Measurements from ENCODE around the gene NTNG2. TPM values are rescaled to one million over a fixed set of nuclear protein-coding genes. Genes with fewer than 3 reads are reported as not detected.
A peak's percentile ranks its signal among the peaks of the same experiment; 100 is the strongest.

The NTNG2 gene
- total RNA-seq, 1 donor from 2014 or later = 5.0 TPM

DNA sequence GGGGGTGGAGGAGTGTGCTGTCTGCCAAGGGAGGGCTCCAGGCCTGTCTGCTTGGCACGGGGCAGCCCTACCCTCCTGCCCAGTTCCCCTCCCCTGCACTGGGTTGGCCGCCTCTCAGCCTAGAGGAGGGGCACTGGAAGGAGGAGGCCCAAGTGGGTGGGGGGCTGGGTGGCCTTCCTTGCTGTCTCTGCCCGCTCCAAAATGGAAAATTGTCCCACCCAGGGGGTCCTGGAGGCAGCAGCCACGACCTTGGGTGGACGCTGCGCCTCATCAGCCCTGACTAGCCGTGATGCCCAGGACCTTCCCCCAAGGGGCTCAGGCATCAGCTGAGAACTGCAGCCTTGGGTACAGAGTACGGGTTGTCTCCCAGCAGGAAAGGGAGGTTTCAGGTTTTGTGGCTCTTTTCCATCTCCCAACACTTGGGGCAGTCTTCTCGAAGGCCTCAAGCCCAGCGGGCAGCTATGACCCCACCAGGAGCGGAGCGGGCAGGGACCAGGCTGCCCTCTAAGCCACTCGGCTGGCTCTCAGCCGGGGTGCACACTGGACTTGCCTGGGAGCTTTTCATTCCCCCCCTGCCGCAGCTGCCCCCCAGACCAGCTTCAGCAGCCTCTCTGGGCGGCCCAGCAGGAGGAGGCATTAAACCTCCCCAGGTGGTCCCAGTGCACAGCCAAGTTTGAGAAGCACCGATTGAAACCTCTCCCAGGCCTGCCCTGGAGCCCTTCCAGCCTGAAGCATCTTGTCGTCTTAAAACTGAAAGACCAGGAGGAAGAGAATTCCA is 20.6 kb downstream of the NTNG2 start:
- DNase-seq = no peak
- no peak overlapping the region for H3K4me3 ChIP-seq
- H3K4me1 ChIP-seq = no peaks in the 10 kb centered on the region
- no peak overlapping the region for H3K27ac ChIP-seq
- TF ChIP-seq, protein P1, sequence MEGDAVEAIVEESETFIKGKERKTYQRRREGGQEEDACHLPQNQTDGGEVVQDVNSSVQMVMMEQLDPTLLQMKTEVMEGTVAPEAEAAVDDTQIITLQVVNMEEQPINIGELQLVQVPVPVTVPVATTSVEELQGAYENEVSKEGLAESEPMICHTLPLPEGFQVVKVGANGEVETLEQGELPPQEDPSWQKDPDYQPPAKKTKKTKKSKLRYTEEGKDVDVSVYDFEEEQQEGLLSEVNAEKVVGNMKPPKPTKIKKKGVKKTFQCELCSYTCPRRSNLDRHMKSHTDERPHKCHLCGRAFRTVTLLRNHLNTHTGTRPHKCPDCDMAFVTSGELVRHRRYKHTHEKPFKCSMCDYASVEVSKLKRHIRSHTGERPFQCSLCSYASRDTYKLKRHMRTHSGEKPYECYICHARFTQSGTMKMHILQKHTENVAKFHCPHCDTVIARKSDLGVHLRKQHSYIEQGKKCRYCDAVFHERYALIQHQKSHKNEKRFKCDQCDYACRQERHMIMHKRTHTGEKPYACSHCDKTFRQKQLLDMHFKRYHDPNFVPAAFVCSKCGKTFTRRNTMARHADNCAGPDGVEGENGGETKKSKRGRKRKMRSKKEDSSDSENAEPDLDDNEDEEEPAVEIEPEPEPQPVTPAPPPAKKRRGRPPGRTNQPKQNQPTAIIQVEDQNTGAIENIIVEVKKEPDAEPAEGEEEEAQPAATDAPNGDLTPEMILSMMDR (IDR thresholded peaks at IDR 0.05) = no peak
- peaks cover 15% of the 10 kb centered on the region for H3K27me3 ChIP-seq (ENCODE audit: low read depth)
- ATAC-seq = no peak
- no peaks in the 10 kb centered on the region for H3K9me3 ChIP-seq
- intact Hi-C loops (cut with DNase I) = no loop called here
- H3K36me3 ChIP-seq = no peaks in the 10 kb centered on the region

DNA sequence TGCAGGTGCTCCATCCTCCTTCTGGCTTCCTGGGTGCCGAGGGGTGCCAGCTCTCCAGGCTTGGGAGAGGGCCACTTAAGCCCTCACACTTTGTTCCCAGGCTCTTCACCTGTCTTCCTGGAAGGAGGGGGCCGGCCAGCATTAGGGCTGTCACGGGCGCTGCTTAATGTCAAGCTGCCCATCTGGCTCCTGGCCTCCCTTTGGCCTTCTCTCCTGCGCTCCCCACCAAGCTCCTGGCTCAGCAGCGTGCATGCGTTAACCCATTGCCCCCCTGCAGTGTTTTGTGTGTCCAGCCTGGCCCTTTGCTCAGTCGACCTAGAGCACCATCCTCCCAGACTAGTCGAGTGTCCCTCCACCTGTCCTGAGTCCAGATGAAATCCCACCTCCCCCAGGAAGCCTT is 21.3 kb downstream of the NTNG2 start:
- Histone ChIP-seq H3K27me3 (ENCODE audit: low read depth) (peaks cover 21% of the 10 kb centered on the region), H3K4me1 (no peaks in the 10 kb centered on the region), H3K4me3 (no peak overlapping the region), H3K36me3 (no peaks in the 10 kb centered on the region), H3K9me3 (no peaks in the 10 kb centered on the region), H3K27ac (no peak overlapping the region)
- TF ChIP-seq, protein P1 (IDR thresholded peaks at IDR 0.05) = no peak
- ATAC-seq = peak in 1 of 2 donors; percentile 27
- no peak for DNase-seq
- intact Hi-C loops (cut with DNase I) = no loop called here

DNA sequence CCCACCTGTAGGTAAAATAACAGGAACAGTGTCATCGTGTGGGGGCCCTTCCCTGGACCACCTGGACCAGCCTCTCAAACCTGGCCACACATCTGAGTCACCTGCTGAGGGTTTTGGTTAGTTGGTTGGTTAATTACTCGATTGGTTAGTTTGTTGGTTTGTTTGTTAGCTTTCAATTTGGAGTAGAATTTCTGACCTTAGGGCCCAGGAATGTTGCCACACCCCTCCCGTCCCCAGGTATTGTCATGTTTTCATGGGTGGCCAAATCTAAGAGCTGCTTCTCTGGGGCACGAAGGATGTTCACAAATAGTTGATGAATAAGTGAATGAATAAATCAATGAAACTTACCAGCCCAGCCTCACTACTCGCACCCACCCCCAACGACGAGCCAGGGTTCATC is 21.9 kb downstream of the NTNG2 start:
- intact Hi-C loops (cut with DNase I) = no loop called here
- TF ChIP-seq, protein P1 (IDR thresholded peaks at IDR 0.05) = no peak
- H3K4me1 ChIP-seq = no peaks in the 10 kb centered on the region

DNA sequence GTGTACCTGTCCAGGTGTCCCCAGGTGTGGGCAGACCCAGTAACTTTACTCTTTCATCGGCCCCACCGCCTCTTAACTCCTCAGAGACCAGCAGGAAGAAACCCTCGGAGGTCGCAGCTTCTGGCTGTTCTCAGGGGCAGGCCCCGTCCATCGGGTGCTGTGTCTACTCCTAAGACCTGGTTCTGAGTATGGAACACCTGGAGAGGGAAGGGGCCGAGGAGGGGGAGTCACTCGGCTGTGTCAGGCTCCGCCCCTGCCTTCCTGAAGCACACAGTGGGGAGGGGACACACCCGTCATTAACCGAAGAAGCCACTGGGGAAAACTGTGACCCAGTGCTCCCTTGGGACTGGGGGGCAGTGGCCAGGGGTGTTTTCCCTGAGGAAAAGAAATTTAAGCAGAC is 22.3 kb downstream of the NTNG2 start:
- Histone ChIP-seq H3K9me3 (no peaks in the 10 kb centered on the region), H3K4me1 (no peaks in the 10 kb centered on the region), H3K27ac (no peak overlapping the region), H3K27me3 (ENCODE audit: low read depth) (peaks cover 28% of the 10 kb centered on the region), H3K4me3 (no peak overlapping the region), H3K36me3 (no peaks in the 10 kb centered on the region)
- ATAC-seq = no peak
- TF ChIP-seq, protein P1 (IDR thresholded peaks at IDR 0.05) = no peak
- no peak for DNase-seq
- intact Hi-C loops (cut with DNase I) = no loop called here

More for the DNA sequence above, 21.9 kb downstream of the NTNG2 start:
- H3K4me3 ChIP-seq = no peak overlapping the region
- no peak overlapping the region for H3K27ac ChIP-seq
- peaks cover 27% of the 10 kb centered on the region for H3K27me3 ChIP-seq (ENCODE audit: low read depth)
- DNase-seq = no peak
- H3K9me3 ChIP-seq = no peaks in the 10 kb centered on the region
- H3K36me3 ChIP-seq = no peaks in the 10 kb centered on the region
- no peak for ATAC-seq

DNA sequence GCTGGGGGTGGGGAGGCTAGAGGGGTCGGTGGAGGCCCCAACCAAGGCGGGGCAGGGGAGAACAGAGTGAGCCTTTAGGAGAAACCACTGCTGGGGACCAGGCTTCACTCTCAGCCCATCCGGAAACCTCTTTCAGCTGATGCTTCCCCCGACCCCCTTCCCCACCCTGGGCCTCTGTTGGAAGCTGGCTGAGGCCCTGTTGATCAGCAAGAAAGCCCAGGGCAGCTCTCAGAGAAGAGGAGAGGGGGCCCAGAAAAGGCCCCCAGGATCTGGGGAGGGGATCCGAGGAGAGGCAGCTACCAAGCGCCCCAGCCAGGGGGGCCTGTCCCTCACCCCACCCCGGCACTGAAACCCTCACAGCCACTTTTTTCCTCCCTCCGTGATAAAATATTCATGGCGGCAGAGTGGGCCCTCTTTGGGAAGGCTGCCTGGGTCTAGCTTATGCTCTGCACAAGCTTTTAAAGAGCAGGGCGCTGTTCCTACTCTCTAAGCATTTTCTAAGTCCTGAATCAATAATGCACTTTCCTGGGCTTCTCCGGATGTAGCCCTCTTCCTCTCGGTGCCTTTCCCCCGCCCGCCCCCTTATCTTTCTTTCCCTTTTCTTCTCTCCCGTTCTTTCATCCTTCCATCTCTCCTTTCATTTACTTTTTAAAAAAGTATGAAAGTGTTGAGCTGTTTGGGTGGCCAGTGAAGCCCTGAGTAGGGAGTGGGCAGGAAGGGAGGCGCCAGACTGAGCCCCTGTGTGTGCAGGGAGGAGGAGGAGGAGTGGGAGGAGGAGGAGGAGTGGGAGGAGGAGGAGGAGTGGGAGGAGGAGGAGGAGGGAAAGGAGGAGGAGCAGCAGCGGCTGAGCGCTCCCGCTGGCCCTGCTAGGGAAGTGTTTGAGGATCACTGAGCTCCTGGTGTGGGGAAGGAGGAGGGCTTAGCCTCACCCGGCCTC is 23.5 kb downstream of the NTNG2 start:
- TF ChIP-seq, protein P1 (IDR thresholded peaks at IDR 0.05) = no peak
- Histone ChIP-seq H3K4me1 (no peaks in the 10 kb centered on the region), H3K9me3 (no peaks in the 10 kb centered on the region), H3K27me3 (ENCODE audit: low read depth) (peaks cover 28% of the 10 kb centered on the region), H3K27ac (no peak overlapping the region), H3K36me3 (no peaks in the 10 kb centered on the region), H3K4me3 (no peak overlapping the region)
- no peak for ATAC-seq
- no peak for DNase-seq
- intact Hi-C loops (cut with DNase I) = no loop called here

Data from lower lobe of right lung (tissue), 2 donors.